Measurements from ENCODE around the gene PELI2. TPM values are rescaled to one million over a fixed set of nuclear protein-coding genes. Genes with fewer than 3 reads are reported as not detected.

The PELI2 gene
- polyA plus RNA-seq, 1 donor (not counting 4 experiments of a cell fraction or from before 2014, with no cell fraction given), result not detected

- no peaks in the 10 kb centered on the region for H3K79me2 ChIP-seq (ENCODE audit: control insufficient read depth, insufficient read depth, low read length)
- H3K9me3 ChIP-seq (ENCODE audit: control insufficient read depth, low read depth, low read length), result no peaks in the 10 kb centered on the region
These were observed 77.5 kb downstream of the PELI2 start for GRCh38 chr14:56195704-56196103.

DNA sequence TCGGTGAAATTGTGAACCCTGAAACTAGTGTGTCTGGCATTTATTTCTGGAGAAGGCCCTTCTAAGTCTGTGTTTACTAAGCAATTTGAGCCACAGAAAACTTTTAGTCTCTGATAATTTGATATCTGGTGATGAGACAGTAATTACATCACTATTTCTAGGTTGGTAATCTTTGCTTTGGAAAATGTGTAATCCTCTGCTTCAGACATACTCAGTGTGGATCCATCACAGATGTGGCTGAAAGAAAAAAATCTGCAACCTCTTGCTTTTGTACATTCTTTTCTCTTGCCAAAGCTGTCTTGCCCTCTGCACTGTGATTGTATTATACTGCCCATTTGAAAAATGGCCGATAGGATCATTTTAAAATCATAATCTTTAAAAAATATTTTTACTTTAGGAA lies 78.1 kb downstream of the PELI2 start:
- DNase-seq (ENCODE audit: low read depth, low spot score) (no peak), FAIRE-seq (no peak)
- Histone ChIP-seq H3K4me1 (ENCODE audit: control insufficient read depth, extremely low read depth, insufficient read depth, low read length) (no peaks in the 10 kb centered on the region), H3K79me2 (ENCODE audit: control insufficient read depth, insufficient read depth, low read length) (no peaks in the 10 kb centered on the region), H3K27ac (ENCODE audit: control insufficient read depth, insufficient read depth, low read length) (no peak overlapping the region), H2AFZ (ENCODE audit: control insufficient read depth, low read length) (no peak overlapping the region), H4K20me1 (ENCODE audit: control insufficient read depth, extremely low read depth, insufficient read depth, low read length) (no peaks in the 10 kb centered on the region), H3K4me2 (ENCODE audit: control insufficient read depth, extremely low read depth, insufficient read depth, low read depth, low read length) (no peak overlapping the region), H3K27me3 (ENCODE audit: control insufficient read depth, extremely low read depth, insufficient read depth, low read length) (no peaks in the 10 kb centered on the region), H3K9me3 (ENCODE audit: control insufficient read depth, low read depth, low read length) (no peaks in the 10 kb centered on the region), H3K36me3 (ENCODE audit: control insufficient read depth in 2 of 2, extremely low read depth in 1 of 2, insufficient read depth in 2 of 2, low read length in 2 of 2) (no peaks in the 10 kb centered on the region), H3K4me3 (ENCODE audit: control insufficient read depth in 2 of 3, extremely low read depth in 1 of 3, insufficient read depth in 2 of 3, low read depth in 1 of 3, low read length in 3 of 3) (no peak overlapping the region), H3K9me1 (ENCODE audit: control insufficient read depth, extremely low read depth, insufficient read depth, low read length) (no peaks in the 10 kb centered on the region), H3K9ac (ENCODE audit: control insufficient read depth, extremely low read depth, insufficient read depth, low read length) (no peak overlapping the region)
- dilution Hi-C loops (cut with MboI; ENCODE audit: extremely low pct_ligation_motif_present, low sequenced_read_pairs), result no loop called here
- no peak for TF ChIP-seq CTCF (optimal IDR thresholded peaks at IDR 0.05 in 1 of 3, IDR thresholded peaks at IDR 0.05 in 1 of 3, conservative IDR thresholded peaks at IDR 0.05 in 1 of 3; ENCODE audit: extremely low read depth in 1 of 3, insufficient read depth in 2 of 3, low read length in 3 of 3)
- no peak for TF ChIP-seq EZH2 (IDR thresholded peaks at IDR 0.05; ENCODE audit: low read length)

More at GRCh38 chr14:56195704-56196103, 77.5 kb downstream of the PELI2 start:
- no peak overlapping the region for H2AFZ ChIP-seq (ENCODE audit: control insufficient read depth, low read length)
- TF ChIP-seq EZH2 (IDR thresholded peaks at IDR 0.05; ENCODE audit: low read length) (no peak), CTCF (optimal IDR thresholded peaks at IDR 0.05 in 1 of 3, IDR thresholded peaks at IDR 0.05 in 1 of 3, conservative IDR thresholded peaks at IDR 0.05 in 1 of 3; ENCODE audit: extremely low read depth in 1 of 3, insufficient read depth in 2 of 3, low read length in 3 of 3) (no peak)
- H3K9me1 ChIP-seq (ENCODE audit: control insufficient read depth, extremely low read depth, insufficient read depth, low read length), result no peaks in the 10 kb centered on the region
- H3K4me3 ChIP-seq (ENCODE audit: control insufficient read depth in 2 of 3, extremely low read depth in 1 of 3, insufficient read depth in 2 of 3, low read depth in 1 of 3, low read length in 3 of 3), result no peak overlapping the region
- no peak overlapping the region for H3K27ac ChIP-seq (ENCODE audit: control insufficient read depth, insufficient read depth, low read length)
- dilution Hi-C loops (cut with MboI; ENCODE audit: extremely low pct_ligation_motif_present, low sequenced_read_pairs), result no loop called here
- FAIRE-seq (no peak), DNase-seq (ENCODE audit: low read depth, low spot score) (no peak)
- H3K27me3 ChIP-seq (ENCODE audit: control insufficient read depth, extremely low read depth, insufficient read depth, low read length), result no peaks in the 10 kb centered on the region
- no peaks in the 10 kb centered on the region for H3K36me3 ChIP-seq (ENCODE audit: control insufficient read depth in 2 of 2, extremely low read depth in 1 of 2, insufficient read depth in 2 of 2, low read length in 2 of 2)
- no peak overlapping the region for H3K4me2 ChIP-seq (ENCODE audit: control insufficient read depth, extremely low read depth, insufficient read depth, low read depth, low read length)
- no peak overlapping the region for H3K9ac ChIP-seq (ENCODE audit: control insufficient read depth, extremely low read depth, insufficient read depth, low read length)
- no peaks in the 10 kb centered on the region for H4K20me1 ChIP-seq (ENCODE audit: control insufficient read depth, extremely low read depth, insufficient read depth, low read length)
- H3K4me1 ChIP-seq (ENCODE audit: control insufficient read depth, extremely low read depth, insufficient read depth, low read length), result no peaks in the 10 kb centered on the region

Measured in keratinocyte (primary cell).